Ovary (tissue), 3 donors: ENCODE data around the gene DPH6.

Source experiments
- CTCF ChIP-seq, 3 donors: fragments of 450-650 bp in 2 of 3; fragments of 200-600 bp in 1 of 3; IDR thresholded peaks; one replicate each; pipeline versions ENCODE4 v1.5.1 to v1.8.0; 2016 to 2022; ENCODE audit warnings: antibody characterized with exemption in 3 of 3, mild to moderate bottlenecking in 1 of 3
- EP300 ChIP-seq: sonication (generic); formaldehyde crosslinking; IDR thresholded peaks from one replicate; pipeline ENCODE4 v1.6.1; 2017; ENCODE audit warnings: antibody characterized with exemption
- POLR2A ChIP-seq: fragments of 450-650 bp; IDR thresholded peaks from one replicate; pipeline ENCODE4 v1.6.1; 2017; ENCODE audit warnings: antibody characterized with exemption, mild to moderate bottlenecking, moderate library complexity
- donor health status: DM: no; HTN: no; CAD: no.

- TF ChIP-seq CTCF (IDR thresholded peaks at IDR 0.05) = no peak
- TF ChIP-seq POLR2A = no peak
- TF ChIP-seq EP300 = no peak
Measured at GRCh38 chr15:35550957-35551356, 5.0 kb upstream of the DPH6 start.
